Peyer's patch (tissue), 4 donors: ENCODE measurements around the gene SETD1B. TPM values are rescaled to one million over a fixed set of nuclear protein-coding genes. Genes with fewer than 3 reads are reported as not detected.
A peak's percentile ranks its signal among the peaks of the same experiment; 100 is the strongest.

ENCODE experiments used
- DNase-seq, 3 donors: peaks; one replicate each; pipeline ENCODE4 v3.0.0-alpha.2; 2017 to 2019
- H3K27ac ChIP-seq, 4 donors: fragments of 200-600 bp; sonication (generic); one replicate each; pipeline ENCODE4 v1.5.1; 2016 to 2019
- H3K27me3 ChIP-seq, 2 donors: fragments of 200-600 bp; sonication (generic); one replicate each; pipeline ENCODE4 v1.5.1; 2019
- H3K36me3 ChIP-seq, 3 donors: fragments of 200-600 bp; sonication (generic); one replicate each; pipeline ENCODE4 v1.5.1; 2016 to 2019
- H3K4me1 ChIP-seq, 4 donors: fragments of 200-600 bp; sonication (generic); one replicate each; pipeline ENCODE4 v1.5.1; 2016 to 2019
- H3K4me3 ChIP-seq, 4 donors: fragments of 200-600 bp; sonication (generic); 1 replicate in 3 of 4; 2 replicates in 1 of 4; pipeline ENCODE4 v1.5.1; 2016 to 2019; ENCODE audit warnings: mild to moderate bottlenecking in 1 of 4
- H3K9me3 ChIP-seq, 4 donors: fragments of 200-600 bp; sonication (generic); one replicate each; pipeline ENCODE4 v1.5.1; 2016 to 2019; ENCODE audit warnings: mild to moderate bottlenecking in 1 of 4
- CTCF ChIP-seq, 6 experiments: fragments of 450-650 bp in 4 of 6; fragments of 200-600 bp in 2 of 6; sonication (generic) in 1 of 6; IDR thresholded peaks; one replicate each; pipeline ENCODE4 v1.5.1; 2017 to 2019; ENCODE audit warnings: antibody characterized with exemption in 6 of 6, mild to moderate bottlenecking in 3 of 6, moderate library complexity in 1 of 6
- POLR2A ChIP-seq, 2 donors: fragments of 450-650 bp; IDR thresholded peaks; one replicate each; pipeline ENCODE4 v1.5.1; 2017; ENCODE audit warnings: antibody characterized with exemption in 2 of 2, mild to moderate bottlenecking in 2 of 2, moderate library complexity in 2 of 2
- total RNA-seq, 4 donors: library from RNA; depleted of rRNA; stranded (reverse); fragments of >200 nt; gene quantifications; one replicate each; pipeline ENCODE4 v1.1.0, GENCODE V29; 2016

The SETD1B gene
- total RNA-seq, 4 donors from 2014 or later: 15.4 to 30.5 (median 25.3) TPM

GRCh38 chr12:121794534-121795033, 9.2 kb upstream of the SETD1B start:
- H3K9me3 ChIP-seq: no peaks in the 10 kb centered on the region
- H3K27me3 ChIP-seq: no peaks in the 10 kb centered on the region
- H3K36me3 ChIP-seq: peaks cover 0 to 12% (median 0%) of the 10 kb centered on the region in 3 donors
- H3K4me3 ChIP-seq: peak overlapping the region; percentile 2 to 77 (median 70)
- peaks cover 7 to 85% (median 36%) of the 10 kb centered on the region in 4 donors for H3K4me1 ChIP-seq
- H3K27ac ChIP-seq: peak overlapping the region; percentile 96 to 100 (median 100)
- peak in 1 of 3 donors; percentile 70 for DNase-seq
- TF ChIP-seq CTCF (IDR thresholded peaks at IDR 0.05): no peak
- peak in 1 of 2 donors; percentile 2 for TF ChIP-seq POLR2A (IDR thresholded peaks at IDR 0.05)

GRCh38 chr12:121795034-121795968, 8.5 kb upstream of the SETD1B start:
- H3K4me1 ChIP-seq: peaks cover 7 to 84% (median 33%) of the 10 kb centered on the region in 4 donors
- TF ChIP-seq POLR2A (IDR thresholded peaks at IDR 0.05) (peak in 1 of 2 donors; percentile 16), CTCF (IDR thresholded peaks at IDR 0.05) (peak; percentile 90 to 99 (median 98))
- peak overlapping the region in 3 of 4 donors; percentile 69 to 77 (median 72) for H3K4me3 ChIP-seq
- peaks cover 0 to 12% (median 0%) of the 10 kb centered on the region in 3 donors for H3K36me3 ChIP-seq
- no peaks in the 10 kb centered on the region for H3K27me3 ChIP-seq
- peak; percentile 92 to 97 (median 95) for DNase-seq
- peak overlapping the region; percentile 96 to 100 (median 100) for H3K27ac ChIP-seq
- H3K9me3 ChIP-seq: no peaks in the 10 kb centered on the region

DNA sequence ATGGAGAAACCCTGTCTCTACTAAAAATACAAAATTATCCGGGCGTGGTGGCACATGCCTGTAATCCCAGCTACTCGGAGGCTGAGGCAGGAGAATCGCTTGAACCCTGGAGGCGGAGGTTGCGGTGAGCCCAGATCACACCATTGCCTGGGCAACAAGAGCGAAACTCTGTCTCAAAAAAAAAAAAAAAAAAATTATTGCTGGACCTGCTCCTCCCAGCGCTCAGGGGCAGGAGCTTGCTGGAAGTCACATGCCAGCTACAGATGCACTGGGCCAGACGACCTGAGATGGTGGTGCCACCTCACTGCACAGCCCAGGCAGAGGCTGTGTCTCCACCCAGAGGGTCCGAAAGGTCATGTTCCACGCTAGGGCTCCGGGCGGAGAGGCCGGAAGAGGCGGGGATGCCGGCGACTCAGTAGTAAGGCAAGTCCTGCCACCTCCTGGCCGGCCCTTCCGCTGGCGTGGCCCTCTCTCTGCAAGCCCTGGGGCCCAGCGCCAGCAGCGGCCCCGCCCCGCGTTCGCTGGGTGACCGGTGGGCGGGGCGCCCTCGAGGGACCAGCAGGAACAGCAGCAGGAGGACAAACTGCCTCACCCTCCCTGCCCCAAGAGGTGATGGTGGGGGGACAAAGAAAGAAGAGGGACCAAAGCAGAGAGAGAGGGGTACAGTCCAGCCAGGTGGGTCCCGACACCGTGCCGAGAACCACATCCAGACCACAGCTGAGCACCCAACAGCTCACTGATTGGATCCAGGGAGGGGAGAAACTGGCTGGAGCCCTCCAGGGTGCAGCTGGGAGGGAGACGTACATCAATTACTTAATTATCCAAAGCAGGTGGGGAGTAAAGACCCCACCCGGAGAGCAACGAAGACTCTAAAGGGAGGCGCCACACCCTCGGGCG, 6.7 kb upstream of the SETD1B start:
- Histone ChIP-seq H3K4me1 (peaks cover 7 to 68% (median 19%) of the 10 kb centered on the region in 4 donors), H3K27ac (peak overlapping the region; percentile 100), H3K9me3 (no peaks in the 10 kb centered on the region), H3K36me3 (peaks cover 0 to 12% (median 0%) of the 10 kb centered on the region in 3 donors), H3K27me3 (no peaks in the 10 kb centered on the region), H3K4me3 (peak overlapping the region in 3 of 4 donors; percentile 8 to 93 (median 91))
- peak; percentile 48 to 87 for TF ChIP-seq POLR2A (IDR thresholded peaks at IDR 0.05)
- TF ChIP-seq CTCF (IDR thresholded peaks at IDR 0.05): peak in 3 of 6 experiments; percentile 51 to 63 (median 56)
- DNase-seq: peak in 2 of 3 donors; percentile 96 to 98

- peak overlapping the region; percentile 100 for H3K27ac ChIP-seq
- H3K9me3 ChIP-seq: no peaks in the 10 kb centered on the region
- no peaks in the 10 kb centered on the region for H3K27me3 ChIP-seq
- H3K4me1 ChIP-seq: peaks cover 4 to 63% (median 18%) of the 10 kb centered on the region in 4 donors
- H3K36me3 ChIP-seq: peaks cover 0 to 12% (median 0%) of the 10 kb centered on the region in 3 donors
- DNase-seq: peak in 2 of 3 donors; percentile 87 to 90
- peak overlapping the region in 2 of 4 donors; percentile 91 to 93 for H3K4me3 ChIP-seq
- peak; percentile 27 to 79 for TF ChIP-seq POLR2A (IDR thresholded peaks at IDR 0.05)
- TF ChIP-seq CTCF (IDR thresholded peaks at IDR 0.05): no peak
Measured at GRCh38 chr12:121797937-121798786, 5.6 kb upstream of the SETD1B start.
